Neural cell (in vitro differentiated cells): ENCODE data around the gene ZNF628. TPM values are rescaled to one million over a fixed set of nuclear protein-coding genes. Genes with fewer than 3 reads are reported as not detected.

Experiments used
- H2AFZ ChIP-seq: fragments of 200-600, 300-800 bp; sonication (generic), shearing (Covaris generic); 2 replicates; pipeline ENCODE4 v1.6.0; 2014; ENCODE audit warnings: low read depth, mild to moderate bottlenecking, antibody characterized with exemption, low read length, moderate library complexity
- H3F3A ChIP-seq: fragments of 200-600 bp; shearing (Covaris generic); 2 replicates; pipeline ENCODE4 v1.6.1; 2016; ENCODE audit warnings: mild to moderate bottlenecking, moderate library complexity, mixed read lengths, antibody characterized with exemption, low read length; ENCODE audit not compliant: insufficient read depth, poor library complexity, severe bottlenecking
- H3K27ac ChIP-seq: fragments of 200-600, 300-800 bp; sonication (generic), shearing (Covaris generic); 2 replicates; pipeline ENCODE4 v1.5.1; 2014; ENCODE audit warnings: mild to moderate bottlenecking, low read length, moderate library complexity
- H3K27me3 ChIP-seq: fragments of 300-800, 200-600 bp; sonication (generic), shearing (Covaris generic); 2 replicates; pipeline ENCODE4 v1.6.0; 2014; ENCODE audit warnings: mild to moderate bottlenecking, low read depth, low read length, moderate library complexity; ENCODE audit not compliant: insufficient read depth
- H3K36me3 ChIP-seq: fragments of 300-800, 200-600 bp; sonication (generic), shearing (Covaris generic); 2 replicates; pipeline ENCODE4 v1.5.1; 2014; ENCODE audit warnings: mild to moderate bottlenecking, antibody characterized with exemption, low read length, moderate library complexity; ENCODE audit not compliant: insufficient read depth
- H3K4me2 ChIP-seq: fragments of 300-800, 200-600 bp; sonication (generic), shearing (Covaris generic); 2 replicates; pipeline ENCODE4 v1.6.0; 2014; ENCODE audit warnings: mild to moderate bottlenecking, low read length
- H3K4me3 ChIP-seq: fragments of 300-800, 200-600 bp; sonication (generic), shearing (Covaris generic); 2 replicates; pipeline ENCODE4 v1.5.1; 2014; ENCODE audit warnings: mild to moderate bottlenecking, low read length, moderate library complexity
- H3K79me2 ChIP-seq: fragments of 200-600 bp; shearing (Covaris generic); replicated peaks from 2 replicates; pipeline ENCODE4 v1.6.0; 2014; ENCODE audit warnings: mild to moderate bottlenecking, low read length, moderate library complexity; ENCODE audit not compliant: insufficient read depth
- H3K9ac ChIP-seq: fragments of 300-800, 200-600 bp; sonication (generic), shearing (Covaris generic); 2 replicates; pipeline ENCODE4 v1.6.1; 2016; ENCODE audit warnings: mild to moderate bottlenecking, low read length, mixed read lengths
- H3K9me2 ChIP-seq: fragments of 200-600 bp; shearing (Covaris generic); 2 replicates; pipeline ENCODE4 v1.6.1; 2016; ENCODE audit warnings: mild to moderate bottlenecking, low read length, mixed read lengths; ENCODE audit not compliant: insufficient read depth
- H3K9me3 ChIP-seq: fragments of 200-600, 300-800 bp; sonication (generic), shearing (Covaris generic); 2 replicates; pipeline ENCODE4 v1.6.1; 2016; ENCODE audit warnings: mild to moderate bottlenecking, mixed run types, low read length, moderate library complexity, mixed read lengths
- H4K20me1 ChIP-seq: fragments of 200-600 bp; shearing (Covaris generic); 2 replicates; pipeline ENCODE4 v1.6.1; 2016; ENCODE audit warnings: mild to moderate bottlenecking, mixed run types; ENCODE audit not compliant: insufficient read depth
- EP300 ChIP-seq: fragments of 450-650 bp; conservative IDR thresholded peaks from 2 replicates; pipeline ENCODE4 v1.6.1; 2014; ENCODE audit warnings: antibody characterized with exemption, mild to moderate bottlenecking, moderate library complexity; ENCODE audit not compliant: poor library complexity, severe bottlenecking
- EZH2 ChIP-seq: fragments of 200-600, 300-800 bp; shearing (Covaris generic), sonication (generic); IDR thresholded peaks from 2 replicates; pipeline ENCODE4 v1.6.1; 2014; ENCODE audit warnings: antibody characterized with exemption, low read length, borderline replicate concordance, mild to moderate bottlenecking; ENCODE audit not compliant: insufficient read depth, poor library complexity, severe bottlenecking
- MXI1 ChIP-seq: fragments of 450-650 bp; conservative IDR thresholded peaks from 2 replicates; pipeline ENCODE4 v1.6.1; 2014; ENCODE audit warnings: antibody characterized with exemption, mild to moderate bottlenecking; ENCODE audit not compliant: poor library complexity, severe bottlenecking
- POLR2AphosphoS5 ChIP-seq: IDR thresholded peaks from 2 replicates; pipeline ENCODE4 v1.6.1; 2012
- RAD21 ChIP-seq: fragments of 450-650 bp; conservative IDR thresholded peaks from 2 replicates; pipeline ENCODE4 v1.6.1; 2014; ENCODE audit warnings: antibody characterized with exemption, mild to moderate bottlenecking, moderate library complexity
- REST ChIP-seq: IDR thresholded peaks from 2 replicates; pipeline ENCODE4 v1.6.1; 2012; ENCODE audit warnings: borderline replicate concordance
- SMC3 ChIP-seq: fragments of 450-650 bp; conservative IDR thresholded peaks from 2 replicates; pipeline ENCODE4 v1.6.1; 2014; ENCODE audit warnings: antibody characterized with exemption, mild to moderate bottlenecking, moderate library complexity; ENCODE audit not compliant: poor library complexity
- TAF1 ChIP-seq: IDR thresholded peaks from 2 replicates; pipeline ENCODE4 v1.6.1; 2012; ENCODE audit warnings: low read depth
- polyA plus RNA-seq: library from polyadenylated mRNA; depleted of rRNA; stranded (reverse); fragments of >200 nt; gene quantifications from 2 replicates; pipeline ENCODE4 v1.2.3, GENCODE V29; 2014
- TF ChIP-seq, protein P1 (sequence below): fragments of 450-650 bp; IDR thresholded peaks from 2 replicates; pipeline ENCODE4 v1.5.1; 2014; ENCODE audit warnings: antibody characterized with exemption, mild to moderate bottlenecking, moderate library complexity; ENCODE audit not compliant: poor library complexity, severe bottlenecking

ZNF628 gene
- polyA plus RNA-seq, 1 donor from 2014 or later = 0.37 TPM

DNA sequence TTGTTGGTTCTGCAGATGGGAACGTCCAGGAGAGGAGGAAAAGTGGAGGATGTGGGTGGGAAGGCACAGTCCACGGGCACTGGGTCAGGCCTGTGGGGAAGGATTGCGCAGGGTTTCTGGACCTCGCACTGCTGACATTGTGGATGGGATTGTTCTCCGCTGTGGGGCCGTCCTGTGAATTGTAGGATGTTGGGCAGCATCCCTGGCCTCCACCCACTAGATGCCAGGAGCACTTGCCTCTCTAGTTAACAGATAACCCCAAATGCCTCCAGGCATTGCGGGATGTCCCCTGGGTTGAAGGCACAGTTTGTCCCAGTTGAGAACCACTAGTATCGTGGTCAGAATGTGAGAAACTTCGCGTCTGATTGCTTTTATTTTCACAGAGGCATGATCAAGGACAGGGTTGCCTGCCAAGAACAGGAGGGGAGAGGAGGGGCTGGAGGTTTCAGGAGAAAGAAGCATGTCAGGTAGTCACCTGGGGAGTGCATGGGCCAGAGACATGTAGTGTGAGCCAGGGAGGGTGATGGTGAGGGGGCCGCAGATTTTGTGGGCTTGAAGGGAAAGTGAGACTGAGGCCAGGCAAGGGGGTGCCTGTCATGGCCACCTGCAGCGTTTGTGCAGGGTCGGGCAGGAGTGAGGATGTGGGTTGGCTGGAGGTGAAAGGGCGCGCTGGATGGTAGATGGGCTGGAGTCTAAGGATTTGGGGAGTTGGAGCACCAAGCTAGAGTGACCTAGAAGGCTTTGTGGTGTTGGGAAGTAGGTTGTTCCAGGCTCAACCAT lies 3.2 kb downstream of the ZNF628 start:
- no peak for TF ChIP-seq REST
- TF ChIP-seq SMC3 = no peak
- no peak for TF ChIP-seq MXI1
- TF ChIP-seq TAF1 = no peak
- no peak for TF ChIP-seq RAD21
- Histone ChIP-seq H3K9ac (no peak overlapping the region), H3K79me2 (peaks cover 11% of the 10 kb centered on the region), H4K20me1 (no peaks in the 10 kb centered on the region), H3K27ac (no peak overlapping the region), H2AFZ (no peak overlapping the region), H3K9me3 (no peaks in the 10 kb centered on the region), H3K4me3 (no peak overlapping the region), H3K4me2 (no peak overlapping the region), H3K27me3 (no peaks in the 10 kb centered on the region), H3F3A (no peaks in the 10 kb centered on the region), H3K36me3 (no peaks in the 10 kb centered on the region), H3K9me2 (no peaks in the 10 kb centered on the region)

- no peak overlapping the region for H3K27ac ChIP-seq
- TF ChIP-seq SMC3 (no peak), RAD21 (no peak)
- no peak overlapping the region for H3K4me2 ChIP-seq
- no peak overlapping the region for H3K4me3 ChIP-seq
- no peaks in the 10 kb centered on the region for H3K9me3 ChIP-seq
- H3K79me2 ChIP-seq = peaks cover 22% of the 10 kb centered on the region
- no peak overlapping the region for H2AFZ ChIP-seq
- no peaks in the 10 kb centered on the region for H3F3A ChIP-seq
- no peaks in the 10 kb centered on the region for H3K9me2 ChIP-seq
- H3K36me3 ChIP-seq = no peaks in the 10 kb centered on the region
- H3K27me3 ChIP-seq = no peaks in the 10 kb centered on the region
- no peak overlapping the region for H3K9ac ChIP-seq
- no peaks in the 10 kb centered on the region for H4K20me1 ChIP-seq
These were observed 4.9 kb downstream of the ZNF628 start for GRCh38 chr19:55481148-55481793.

GRCh38 chr19:55481794-55482155 lies 5.4 kb downstream of the ZNF628 start:
- Histone ChIP-seq H2AFZ (no peak overlapping the region), H3K4me3 (no peak overlapping the region), H3K9me3 (no peaks in the 10 kb centered on the region), H3K79me2 (peaks cover 22% of the 10 kb centered on the region), H3F3A (no peaks in the 10 kb centered on the region), H4K20me1 (no peaks in the 10 kb centered on the region), H3K9me2 (no peaks in the 10 kb centered on the region), H3K4me2 (no peak overlapping the region), H3K27me3 (no peaks in the 10 kb centered on the region), H3K27ac (no peak overlapping the region), H3K9ac (no peak overlapping the region), H3K36me3 (no peaks in the 10 kb centered on the region)
- TF ChIP-seq SMC3 (no peak), REST (no peak), POLR2AphosphoS5 (no peak), TAF1 (no peak), EZH2 (no peak), RAD21 (no peak), MXI1 (no peak), EP300 (no peak)
- TF ChIP-seq, protein P1, sequence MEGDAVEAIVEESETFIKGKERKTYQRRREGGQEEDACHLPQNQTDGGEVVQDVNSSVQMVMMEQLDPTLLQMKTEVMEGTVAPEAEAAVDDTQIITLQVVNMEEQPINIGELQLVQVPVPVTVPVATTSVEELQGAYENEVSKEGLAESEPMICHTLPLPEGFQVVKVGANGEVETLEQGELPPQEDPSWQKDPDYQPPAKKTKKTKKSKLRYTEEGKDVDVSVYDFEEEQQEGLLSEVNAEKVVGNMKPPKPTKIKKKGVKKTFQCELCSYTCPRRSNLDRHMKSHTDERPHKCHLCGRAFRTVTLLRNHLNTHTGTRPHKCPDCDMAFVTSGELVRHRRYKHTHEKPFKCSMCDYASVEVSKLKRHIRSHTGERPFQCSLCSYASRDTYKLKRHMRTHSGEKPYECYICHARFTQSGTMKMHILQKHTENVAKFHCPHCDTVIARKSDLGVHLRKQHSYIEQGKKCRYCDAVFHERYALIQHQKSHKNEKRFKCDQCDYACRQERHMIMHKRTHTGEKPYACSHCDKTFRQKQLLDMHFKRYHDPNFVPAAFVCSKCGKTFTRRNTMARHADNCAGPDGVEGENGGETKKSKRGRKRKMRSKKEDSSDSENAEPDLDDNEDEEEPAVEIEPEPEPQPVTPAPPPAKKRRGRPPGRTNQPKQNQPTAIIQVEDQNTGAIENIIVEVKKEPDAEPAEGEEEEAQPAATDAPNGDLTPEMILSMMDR = no peak
